Astrocyte (in vitro differentiated cells and primary cell): ENCODE data around the gene ABITRAM. TPM values are rescaled to one million over a fixed set of nuclear protein-coding genes. Genes with fewer than 3 reads are reported as not detected.

Experiments
- DNase-seq: peaks from one replicate; pipeline ENCODE4 v3.0.0-alpha.2; 2010; ENCODE audit warnings: low read depth
- FAIRE-seq: peaks from 2 replicates; lab custom pipeline; 2011; peaks lifted over from hg19 to GRCh38; lab: Jason Lieb, UNC
- H2AFZ ChIP-seq: 2 replicates; pipeline ENCODE4 v1.6.0; 2012; ENCODE audit warnings: low read depth, low read length, inconsistent platforms
- H3K27ac ChIP-seq: 2 replicates; pipeline ENCODE4 v1.5.1; 2011; ENCODE audit warnings: low read depth, low read length, inconsistent platforms
- H3K27me3 ChIP-seq: 2 replicates; pipeline ENCODE4 v1.6.0; 2011; ENCODE audit warnings: low read length, inconsistent platforms; ENCODE audit not compliant: insufficient read depth
- H3K36me3 ChIP-seq: 2 replicates; pipeline ENCODE4 v1.5.1; 2011; ENCODE audit warnings: low read length, inconsistent platforms; ENCODE audit not compliant: insufficient read depth
- H3K4me1 ChIP-seq: 2 replicates; pipeline ENCODE4 v1.5.1; 2011; ENCODE audit warnings: low read length, inconsistent platforms; ENCODE audit not compliant: insufficient read depth
- H3K4me2 ChIP-seq: 2 replicates; pipeline ENCODE4 v1.6.0; 2012; ENCODE audit warnings: low read length, inconsistent platforms
- H3K4me3 ChIP-seq: 2 replicates; pipeline ENCODE4 v1.5.1; 2011; ENCODE audit warnings: low read depth, mild to moderate bottlenecking, low read length, inconsistent platforms; ENCODE audit not compliant: insufficient read depth
- H3K79me2 ChIP-seq: 2 replicates; pipeline ENCODE4 v1.6.0; 2012; ENCODE audit warnings: mild to moderate bottlenecking, low read length, inconsistent platforms; ENCODE audit not compliant: insufficient read depth
- H3K9ac ChIP-seq: 2 replicates; pipeline ENCODE4 v1.6.0; 2012; ENCODE audit warnings: mild to moderate bottlenecking, low read length, inconsistent platforms
- H3K9me3 ChIP-seq: 2 replicates; pipeline ENCODE4 v1.5.1; 2012; ENCODE audit warnings: low read depth, mild to moderate bottlenecking, low read length, inconsistent platforms; ENCODE audit not compliant: insufficient read depth
- H4K20me1 ChIP-seq: 2 replicates; pipeline ENCODE4 v1.6.0; 2012; ENCODE audit warnings: low read length, inconsistent platforms; ENCODE audit not compliant: insufficient read depth
- H3K27ac Mint-ChIP-seq: one replicate; pipeline ENCODE4 v1.8.0; 2021; ENCODE audit warnings: mild to moderate bottlenecking, mixed read lengths; ENCODE audit not compliant: unreplicated experiment
- H3K27me3 Mint-ChIP-seq: one replicate; pipeline ENCODE4 v1.8.0; 2021; ENCODE audit warnings: low read depth, mixed read lengths; ENCODE audit not compliant: unreplicated experiment
- H3K36me3 Mint-ChIP-seq: one replicate; pipeline ENCODE4 v1.8.0; 2021; ENCODE audit warnings: low read depth, mixed read lengths; ENCODE audit not compliant: unreplicated experiment
- H3K4me1 Mint-ChIP-seq: one replicate; pipeline ENCODE4 v1.8.0; 2021; ENCODE audit warnings: low read depth, mixed read lengths; ENCODE audit not compliant: unreplicated experiment
- H3K4me3 Mint-ChIP-seq: one replicate; pipeline ENCODE4 v1.8.0; 2021; ENCODE audit warnings: mild to moderate bottlenecking, moderate library complexity, mixed read lengths; ENCODE audit not compliant: unreplicated experiment
- H3K9me3 Mint-ChIP-seq: one replicate; pipeline ENCODE4 v1.8.0; 2021; ENCODE audit warnings: mild to moderate bottlenecking, mixed read lengths; ENCODE audit not compliant: unreplicated experiment
- CTCF ChIP-seq: IDR thresholded peaks from 2 replicates; pipeline ENCODE4 v1.5.1; 2011; ENCODE audit warnings: low read depth, mild to moderate bottlenecking, inconsistent platforms, low read length, moderate library complexity; ENCODE audit not compliant: insufficient read depth
- EZH2 ChIP-seq: IDR thresholded peaks from 2 replicates; pipeline ENCODE4 v1.6.1; 2012; ENCODE audit warnings: mild to moderate bottlenecking, low read length, inconsistent platforms; ENCODE audit not compliant: insufficient read depth
- total RNA-seq: library from RNA; stranded (reverse); gene quantifications from 2 replicates; pipeline ENCODE4 v1.2.1, GENCODE V29; 2021

ABITRAM gene
- total RNA-seq, 1 donor from 2014 or later: 16.3 TPM

- H3K27ac ChIP-seq: no peak overlapping the region
- no peak for FAIRE-seq
- no peak overlapping the region for H2AFZ ChIP-seq
- no peaks in the 10 kb centered on the region for H3K4me1 ChIP-seq
- no peaks in the 10 kb centered on the region for H3K79me2 ChIP-seq
- no peaks in the 10 kb centered on the region for H3K9me3 ChIP-seq
- H4K20me1 ChIP-seq: no peaks in the 10 kb centered on the region
- no peaks in the 10 kb centered on the region for H3K27me3 ChIP-seq
- no peak for TF ChIP-seq CTCF
- TF ChIP-seq EZH2: no peak
- no peak overlapping the region for H3K4me3 Mint-ChIP-seq
- H3K4me2 ChIP-seq: no peak overlapping the region
- H3K36me3 Mint-ChIP-seq: no peaks in the 10 kb centered on the region
- no peaks in the 10 kb centered on the region for H3K27me3 Mint-ChIP-seq
- H3K4me1 Mint-ChIP-seq: no peaks in the 10 kb centered on the region
- no peak for DNase-seq
- H3K36me3 ChIP-seq: peaks cover 8% of the 10 kb centered on the region
- no peaks in the 10 kb centered on the region for H3K9me3 Mint-ChIP-seq
- no peak overlapping the region for H3K4me3 ChIP-seq
- no peak overlapping the region for H3K9ac ChIP-seq
- H3K27ac Mint-ChIP-seq: no peak overlapping the region
These were observed 22.4 kb downstream of the ABITRAM start for GRCh38 chr9:108956631-108957026.

GRCh38 chr9:108960331-108960730 lies 26.1 kb downstream of the ABITRAM start:
- Histone ChIP-seq H3K27me3 (no peaks in the 10 kb centered on the region), H4K20me1 (no peaks in the 10 kb centered on the region), H3K4me3 (no peak overlapping the region), H3K9me3 (no peaks in the 10 kb centered on the region), H3K27ac (no peak overlapping the region), H3K79me2 (no peaks in the 10 kb centered on the region), H3K4me2 (no peak overlapping the region), H3K4me1 (no peaks in the 10 kb centered on the region), H3K36me3 (peaks cover 14% of the 10 kb centered on the region), H3K9ac (no peak overlapping the region), H2AFZ (no peak overlapping the region)
- TF ChIP-seq EZH2 (no peak), CTCF (no peak)
- DNase-seq: no peak
- Mint-ChIP-seq H3K4me1 (no peaks in the 10 kb centered on the region), H3K27me3 (no peaks in the 10 kb centered on the region), H3K9me3 (no peaks in the 10 kb centered on the region), H3K4me3 (no peak overlapping the region), H3K36me3 (no peaks in the 10 kb centered on the region), H3K27ac (no peak overlapping the region)
- no peak for FAIRE-seq

GRCh38 chr9:108961151-108961550 lies 27.0 kb downstream of the ABITRAM start:
- H3K27ac Mint-ChIP-seq: no peak overlapping the region
- H3K4me2 ChIP-seq: no peak overlapping the region
- TF ChIP-seq CTCF (no peak), EZH2 (no peak)
- H3K4me3 ChIP-seq: no peak overlapping the region
- no peaks in the 10 kb centered on the region for H3K79me2 ChIP-seq
- H4K20me1 ChIP-seq: no peaks in the 10 kb centered on the region
- H3K9me3 ChIP-seq: no peaks in the 10 kb centered on the region
- H3K27ac ChIP-seq: no peak overlapping the region
- H3K36me3 Mint-ChIP-seq: no peaks in the 10 kb centered on the region
- no peaks in the 10 kb centered on the region for H3K27me3 Mint-ChIP-seq
- H3K4me1 Mint-ChIP-seq: no peaks in the 10 kb centered on the region
- H3K27me3 ChIP-seq: no peaks in the 10 kb centered on the region
- H3K9me3 Mint-ChIP-seq: no peaks in the 10 kb centered on the region
- no peak overlapping the region for H3K9ac ChIP-seq
- H2AFZ ChIP-seq: no peak overlapping the region
- H3K36me3 ChIP-seq: peaks cover 19% of the 10 kb centered on the region
- FAIRE-seq (no peak), DNase-seq (no peak)
- H3K4me3 Mint-ChIP-seq: no peak overlapping the region
- no peaks in the 10 kb centered on the region for H3K4me1 ChIP-seq
